ENCODE data around the gene CD69. TPM values are rescaled to one million over a fixed set of nuclear protein-coding genes. Genes with fewer than 3 reads are reported as not detected.

Gene CD69
- total RNA-seq, 1 experiment from 2014 or later: 2.6 TPM

- H3K27ac Mint-ChIP-seq (ENCODE audit: unreplicated experiment): no peak overlapping the region
- DNase-seq: no peak
- no peaks in the 10 kb centered on the region for H3K27me3 Mint-ChIP-seq (ENCODE audit: unreplicated experiment)
- CTCF ChIA-PET: no interaction called here
- H3K4me3 Mint-ChIP-seq (ENCODE audit: low read depth, unreplicated experiment): no peak overlapping the region
- no peaks in the 10 kb centered on the region for H3K4me1 Mint-ChIP-seq (ENCODE audit: low read depth, unreplicated experiment)
- intact Hi-C loops (cut with micrococcal nuclease; ENCODE audit: unreplicated experiment): no loop called here
- no TSS peak for BruUV-seq (replicated peaks)
- TF ChIP-seq, protein P1, sequence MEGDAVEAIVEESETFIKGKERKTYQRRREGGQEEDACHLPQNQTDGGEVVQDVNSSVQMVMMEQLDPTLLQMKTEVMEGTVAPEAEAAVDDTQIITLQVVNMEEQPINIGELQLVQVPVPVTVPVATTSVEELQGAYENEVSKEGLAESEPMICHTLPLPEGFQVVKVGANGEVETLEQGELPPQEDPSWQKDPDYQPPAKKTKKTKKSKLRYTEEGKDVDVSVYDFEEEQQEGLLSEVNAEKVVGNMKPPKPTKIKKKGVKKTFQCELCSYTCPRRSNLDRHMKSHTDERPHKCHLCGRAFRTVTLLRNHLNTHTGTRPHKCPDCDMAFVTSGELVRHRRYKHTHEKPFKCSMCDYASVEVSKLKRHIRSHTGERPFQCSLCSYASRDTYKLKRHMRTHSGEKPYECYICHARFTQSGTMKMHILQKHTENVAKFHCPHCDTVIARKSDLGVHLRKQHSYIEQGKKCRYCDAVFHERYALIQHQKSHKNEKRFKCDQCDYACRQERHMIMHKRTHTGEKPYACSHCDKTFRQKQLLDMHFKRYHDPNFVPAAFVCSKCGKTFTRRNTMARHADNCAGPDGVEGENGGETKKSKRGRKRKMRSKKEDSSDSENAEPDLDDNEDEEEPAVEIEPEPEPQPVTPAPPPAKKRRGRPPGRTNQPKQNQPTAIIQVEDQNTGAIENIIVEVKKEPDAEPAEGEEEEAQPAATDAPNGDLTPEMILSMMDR (IDR thresholded peaks at IDR 0.05; ENCODE audit: unreplicated experiment): no peak
- no peaks in the 10 kb centered on the region for H3K9me3 Mint-ChIP-seq (ENCODE audit: low read depth, unreplicated experiment)
- H3K36me3 Mint-ChIP-seq (ENCODE audit: insufficient read depth, unreplicated experiment): no peaks in the 10 kb centered on the region
Measured at GRCh38 chr12:9731393-9731792, 29.3 kb downstream of the CD69 start.

GRCh38 chr12:9730591-9730990 is 30.1 kb downstream of the CD69 start:
- TF ChIP-seq, protein P1 (IDR thresholded peaks at IDR 0.05; ENCODE audit: unreplicated experiment): no peak
- Mint-ChIP-seq H3K27ac (ENCODE audit: unreplicated experiment) (no peak overlapping the region), H3K27me3 (ENCODE audit: unreplicated experiment) (no peaks in the 10 kb centered on the region), H3K36me3 (ENCODE audit: insufficient read depth, unreplicated experiment) (no peaks in the 10 kb centered on the region), H3K9me3 (ENCODE audit: low read depth, unreplicated experiment) (no peaks in the 10 kb centered on the region), H3K4me3 (ENCODE audit: low read depth, unreplicated experiment) (no peak overlapping the region), H3K4me1 (ENCODE audit: low read depth, unreplicated experiment) (no peaks in the 10 kb centered on the region)
- CTCF ChIA-PET: no interaction called here
- intact Hi-C loops (cut with micrococcal nuclease; ENCODE audit: unreplicated experiment): no loop called here
- DNase-seq: no peak
- no TSS peak for BruUV-seq (replicated peaks)

DNA sequence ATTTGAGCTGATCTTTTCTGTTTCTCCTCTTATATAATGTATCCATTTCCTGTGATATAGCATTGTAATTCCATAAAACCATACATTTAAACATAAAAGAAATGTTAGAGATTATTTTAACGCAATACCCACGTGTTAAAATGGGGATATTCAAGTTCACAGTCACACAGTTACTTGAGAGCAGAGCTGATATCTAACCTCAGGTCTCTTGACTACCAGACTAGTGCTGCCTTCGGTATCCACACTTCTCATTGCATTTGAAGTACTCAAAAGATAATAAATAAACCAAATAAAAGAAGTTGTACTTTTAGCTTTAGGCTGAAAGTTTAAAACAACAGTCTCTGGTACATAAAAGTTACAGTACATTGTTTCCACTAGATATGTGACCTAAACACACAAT is 30.7 kb downstream of the CD69 start:
- Mint-ChIP-seq H3K4me1 (ENCODE audit: low read depth, unreplicated experiment) (no peaks in the 10 kb centered on the region), H3K9me3 (ENCODE audit: low read depth, unreplicated experiment) (no peaks in the 10 kb centered on the region), H3K4me3 (ENCODE audit: low read depth, unreplicated experiment) (no peak overlapping the region), H3K27me3 (ENCODE audit: unreplicated experiment) (no peaks in the 10 kb centered on the region), H3K36me3 (ENCODE audit: insufficient read depth, unreplicated experiment) (no peaks in the 10 kb centered on the region), H3K27ac (ENCODE audit: unreplicated experiment) (no peak overlapping the region)
- CTCF ChIA-PET: interaction anchor here (0.7 kb wide), 1 partner anchor 1276 kb away, joined by 3 read pairs; no protein-coding TSS in a partner anchor
- TF ChIP-seq, protein P1 (IDR thresholded peaks at IDR 0.05; ENCODE audit: unreplicated experiment): no peak
- intact Hi-C loops (cut with micrococcal nuclease; ENCODE audit: unreplicated experiment): no loop called here
- no TSS peak for BruUV-seq (replicated peaks)
- DNase-seq: no peak

- H3K4me3 Mint-ChIP-seq (ENCODE audit: low read depth, unreplicated experiment): no peak overlapping the region
- no peaks in the 10 kb centered on the region for H3K4me1 Mint-ChIP-seq (ENCODE audit: low read depth, unreplicated experiment)
- DNase-seq: no peak
- no TSS peak for BruUV-seq (replicated peaks)
- no peaks in the 10 kb centered on the region for H3K27me3 Mint-ChIP-seq (ENCODE audit: unreplicated experiment)
- CTCF ChIA-PET: no interaction called here
- H3K36me3 Mint-ChIP-seq (ENCODE audit: insufficient read depth, unreplicated experiment): no peaks in the 10 kb centered on the region
- TF ChIP-seq, protein P1 (IDR thresholded peaks at IDR 0.05; ENCODE audit: unreplicated experiment): no peak
- intact Hi-C loops (cut with micrococcal nuclease; ENCODE audit: unreplicated experiment): no loop called here
- no peaks in the 10 kb centered on the region for H3K9me3 Mint-ChIP-seq (ENCODE audit: low read depth, unreplicated experiment)
- H3K27ac Mint-ChIP-seq (ENCODE audit: unreplicated experiment): no peak overlapping the region
Measured at GRCh38 chr12:9729082-9729481, 31.6 kb downstream of the CD69 start.
